ENCODE results near the gene GLIS1. TPM values are rescaled to one million over a fixed set of nuclear protein-coding genes. Genes with fewer than 3 reads are reported as not detected.
"Not testable (repeated sequence)": the region's sequence is repeated elsewhere in the genome, so short reads cannot be mapped to it uniquely, and the experiment has no call there.

Gene GLIS1
- total RNA-seq, 1 experiment from 2014 or later: 3.0 TPM

DNA sequence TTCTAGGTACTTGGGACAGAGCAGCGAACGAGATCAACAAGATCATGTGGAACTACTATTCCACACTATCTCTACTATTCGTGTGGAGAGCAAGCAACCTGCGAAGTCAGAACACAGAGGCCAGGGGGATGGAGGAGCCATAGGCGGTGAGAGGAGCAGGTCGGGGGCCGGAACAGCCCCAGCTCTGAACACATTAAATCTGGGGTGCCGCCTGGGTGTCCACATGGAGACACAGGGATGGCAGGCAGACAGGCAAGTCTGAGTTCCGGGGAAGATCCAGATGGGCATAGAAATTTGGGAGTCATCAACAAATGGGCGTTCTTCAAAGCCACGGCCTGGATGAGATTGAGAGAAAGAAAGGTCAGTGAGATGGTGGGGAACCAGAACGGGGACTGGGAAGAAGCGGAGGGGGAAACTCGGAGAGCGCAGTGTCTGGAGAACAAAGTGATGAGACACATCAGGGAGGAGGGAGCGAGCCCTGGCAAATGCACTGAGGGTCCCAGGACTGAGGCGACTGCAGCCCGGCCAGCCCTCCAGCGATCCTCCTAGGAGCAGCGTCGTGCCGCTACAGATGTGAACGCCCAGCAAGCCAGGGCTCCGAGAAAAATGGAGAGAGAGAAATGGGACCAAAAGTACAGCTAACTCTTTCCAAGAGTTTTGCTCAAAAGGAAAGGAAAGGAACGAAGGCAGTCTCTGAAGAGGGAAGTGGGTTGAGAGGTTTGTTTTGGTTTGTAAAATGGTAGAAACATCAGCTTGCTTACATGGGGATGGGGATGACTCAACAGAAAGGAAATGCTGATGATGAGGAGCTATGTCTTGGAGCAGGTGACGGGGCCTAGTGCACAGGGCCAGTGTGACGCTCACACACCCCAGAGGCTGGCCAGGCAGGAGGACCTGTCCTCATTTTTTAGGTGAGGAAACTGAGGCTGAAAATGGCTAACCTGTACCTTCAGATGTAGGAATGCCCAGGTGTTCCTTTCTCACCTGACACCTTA, 84.5 kb downstream of the GLIS1 start:
- DNase-seq (ENCODE audit: low read depth): peak; percentile 84

DNA sequence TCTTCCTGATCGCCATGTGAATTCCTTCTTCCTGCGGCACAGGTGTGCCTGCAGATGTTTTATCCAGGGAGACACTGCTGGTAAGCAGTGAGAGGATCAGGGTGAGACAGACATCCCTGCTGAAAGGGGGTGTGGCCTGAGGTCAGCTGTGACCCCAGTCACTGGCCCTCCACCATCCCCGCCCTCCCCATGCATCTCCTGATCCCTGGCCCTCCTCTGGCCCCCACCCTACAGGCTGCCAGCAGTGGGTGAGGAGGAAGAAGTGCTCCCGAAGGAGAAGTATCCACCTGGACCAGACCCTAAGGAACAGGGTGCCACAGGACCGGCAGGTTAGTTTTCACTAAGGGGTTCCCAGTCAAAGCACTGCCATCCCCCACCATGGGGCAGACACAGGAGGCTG, 85.3 kb downstream of the GLIS1 start:
- DNase-seq (ENCODE audit: low read depth): no peak

DNA sequence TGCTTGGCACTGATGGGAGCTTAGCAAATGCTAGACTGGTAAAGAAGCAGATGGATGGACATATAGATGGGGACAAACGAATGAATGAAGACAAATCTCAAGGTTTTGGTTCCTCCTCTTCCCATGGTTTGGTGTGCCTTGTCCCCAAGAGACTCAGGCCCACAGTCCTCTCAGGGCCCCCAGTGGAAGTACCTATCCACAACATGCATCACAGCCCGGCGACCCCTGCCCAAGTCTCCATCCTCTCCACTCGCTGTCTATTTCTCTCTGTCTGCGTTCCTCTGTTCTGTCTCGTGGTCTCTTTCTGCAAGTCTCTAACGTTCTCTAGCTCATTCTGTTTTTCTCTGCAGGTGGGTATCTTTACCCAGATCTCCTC, 85.8 kb downstream of the GLIS1 start:
- DNase-seq (ENCODE audit: low read depth): no peak

DNA sequence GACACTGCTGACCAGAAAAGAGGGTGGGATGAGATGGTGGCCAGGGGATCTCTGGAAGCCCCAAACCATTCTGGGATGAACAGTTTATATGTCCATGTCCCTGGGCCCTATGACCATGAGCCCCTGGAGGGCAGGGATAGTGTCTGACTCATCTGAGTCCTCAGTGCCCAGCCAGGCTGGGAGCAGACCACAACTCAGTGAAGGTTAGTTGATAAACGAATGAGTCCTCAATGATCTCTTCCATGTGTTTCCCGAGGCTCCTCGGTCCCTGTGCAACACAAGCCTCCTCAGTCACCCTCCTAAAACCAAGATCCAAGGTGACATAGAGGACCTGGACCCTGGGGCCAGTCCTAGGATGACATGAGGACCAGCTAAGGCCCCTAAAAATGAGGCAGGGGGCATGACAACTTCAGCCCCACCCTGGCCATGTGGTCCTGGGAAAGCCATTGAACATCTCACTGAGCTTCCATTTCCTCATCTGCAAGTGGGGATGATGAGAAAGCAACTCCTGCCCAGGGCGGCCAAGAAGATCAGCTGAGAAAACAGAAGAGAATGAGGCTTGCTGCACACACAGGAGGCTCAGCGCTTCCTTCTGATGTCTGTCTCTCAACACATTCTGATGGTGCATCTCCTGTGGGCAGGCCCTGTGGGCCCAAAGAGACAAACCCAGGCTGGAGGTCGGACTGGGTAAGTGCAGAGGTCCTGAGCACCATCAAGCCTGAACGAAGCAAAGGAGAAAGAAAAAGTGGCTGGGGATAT, 86.3 kb downstream of the GLIS1 start:
- DNase-seq (ENCODE audit: low read depth): no peak

- DNase-seq (ENCODE audit: low read depth): no peak
Observed at GRCh38 chr1:53651356-53651755, 87.6 kb downstream of the GLIS1 start.

GRCh38 chr1:53648516-53648915, 90.4 kb downstream of the GLIS1 start:
- DNase-seq (ENCODE audit: low read depth): no peak

DNA sequence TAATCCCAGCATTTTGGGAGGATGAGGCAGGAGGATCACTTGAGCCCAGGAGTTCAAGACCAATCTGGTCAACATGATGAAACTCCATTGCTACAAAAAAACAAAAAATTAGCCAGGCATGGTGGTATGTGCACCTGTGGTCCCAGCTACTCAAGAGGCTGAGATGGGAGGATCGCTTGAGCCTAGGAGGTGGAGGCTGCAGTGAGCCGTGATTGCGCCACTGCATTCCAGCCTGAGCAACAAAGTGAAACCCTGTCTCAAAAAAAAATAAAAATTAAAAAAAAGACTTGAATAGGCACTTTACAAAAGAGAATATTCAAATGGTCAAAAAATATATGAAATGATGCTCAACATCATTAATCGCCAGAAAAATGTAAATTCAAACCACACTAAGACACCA, 91.0 kb downstream of the GLIS1 start:
- DNase-seq (ENCODE audit: low read depth): not testable (repeated sequence)

DNA sequence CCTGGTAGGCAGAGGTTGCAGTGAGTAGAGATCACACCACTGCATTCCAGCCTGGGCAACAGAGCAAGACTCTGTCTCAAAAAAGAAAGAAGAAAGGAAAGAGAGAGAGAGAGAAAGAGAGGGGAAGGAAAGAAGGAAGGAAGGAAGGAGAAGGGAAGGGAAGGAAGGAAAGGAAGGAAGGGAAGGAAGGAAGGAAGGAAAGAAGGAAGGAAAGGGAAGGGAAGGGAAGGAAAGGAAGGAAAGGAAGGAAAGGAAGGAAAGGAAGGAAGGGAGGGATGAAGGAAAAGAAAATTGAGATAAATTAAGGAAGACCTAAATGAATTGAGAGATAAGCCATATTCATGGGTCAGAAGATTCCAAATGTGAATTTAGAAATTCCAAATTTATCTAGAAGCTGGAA, 92.2 kb downstream of the GLIS1 start:
- DNase-seq (ENCODE audit: low read depth): no peak

GRCh38 chr1:53645690-53646078, 93.3 kb downstream of the GLIS1 start:
- no peak for DNase-seq (ENCODE audit: low read depth)

GRCh38 chr1:53644909-53645689, 93.9 kb downstream of the GLIS1 start:
- no peak for DNase-seq (ENCODE audit: low read depth)

- no peak for DNase-seq (ENCODE audit: low read depth)
Observed at GRCh38 chr1:53644496-53644895, 94.5 kb downstream of the GLIS1 start.

GRCh38 chr1:53643881-53644390, 95.0 kb downstream of the GLIS1 start:
- DNase-seq (ENCODE audit: low read depth): no peak

DNA sequence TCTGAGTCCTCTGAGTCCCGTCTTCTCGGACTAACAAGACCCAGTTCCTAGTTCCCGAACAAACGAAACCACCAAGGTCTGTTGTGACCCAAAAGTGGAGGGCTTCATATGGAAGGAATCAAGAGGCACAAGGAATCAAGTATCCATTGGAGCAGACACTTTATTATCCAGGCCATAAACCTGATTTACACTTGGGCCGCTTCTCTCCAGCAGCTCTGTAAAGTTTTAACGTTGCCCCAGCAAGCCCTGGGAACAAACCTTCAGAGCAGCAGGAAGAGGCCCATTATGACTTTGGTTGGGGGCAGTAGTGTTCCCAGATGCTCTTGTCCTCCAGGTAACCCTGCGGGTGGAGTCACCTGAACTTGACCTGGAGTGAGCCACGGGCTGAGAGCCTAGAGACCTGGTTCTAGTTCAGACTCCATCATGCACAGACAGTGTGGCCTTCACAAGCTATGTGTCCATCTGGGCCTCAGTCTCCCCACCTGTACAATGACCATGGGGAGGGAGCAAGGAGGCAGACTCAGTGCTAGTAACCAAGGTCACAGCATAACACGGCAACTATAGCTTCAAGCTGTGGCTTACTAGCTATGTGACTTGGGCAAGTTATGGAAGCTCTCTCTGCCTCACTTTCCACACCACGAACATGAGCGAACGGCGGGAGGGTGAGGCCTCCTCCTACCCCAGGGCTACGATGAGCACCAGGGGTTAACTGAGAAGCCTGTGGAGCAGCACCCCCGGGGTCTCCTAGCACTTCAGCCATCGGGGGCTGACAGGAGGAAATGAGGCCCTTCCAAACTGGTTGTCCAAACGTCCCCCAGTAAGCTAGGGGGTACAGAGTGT, 95.7 kb downstream of the GLIS1 start:
- no peak for DNase-seq (ENCODE audit: low read depth)

DNA sequence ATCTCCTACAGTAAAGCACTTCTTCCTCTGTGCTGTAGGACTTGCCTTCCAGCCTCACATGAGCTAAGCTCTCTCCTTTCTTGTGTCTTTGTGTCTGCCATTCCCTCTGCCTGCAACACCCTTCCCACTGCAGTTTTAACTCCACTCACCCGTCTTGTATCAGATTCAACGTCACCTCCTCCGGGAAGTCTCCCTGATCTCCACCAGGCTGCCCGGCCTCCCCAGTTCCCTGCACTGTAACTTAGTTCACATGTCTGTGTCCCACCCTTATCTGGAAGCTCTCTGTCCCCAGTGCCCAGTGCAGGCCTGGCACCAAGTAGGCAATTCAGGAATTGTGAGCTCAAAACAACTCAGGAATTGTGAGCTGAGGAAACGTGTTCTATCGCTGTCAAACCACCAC, 96.4 kb downstream of the GLIS1 start:
- no peak for DNase-seq (ENCODE audit: low read depth)

DNA sequence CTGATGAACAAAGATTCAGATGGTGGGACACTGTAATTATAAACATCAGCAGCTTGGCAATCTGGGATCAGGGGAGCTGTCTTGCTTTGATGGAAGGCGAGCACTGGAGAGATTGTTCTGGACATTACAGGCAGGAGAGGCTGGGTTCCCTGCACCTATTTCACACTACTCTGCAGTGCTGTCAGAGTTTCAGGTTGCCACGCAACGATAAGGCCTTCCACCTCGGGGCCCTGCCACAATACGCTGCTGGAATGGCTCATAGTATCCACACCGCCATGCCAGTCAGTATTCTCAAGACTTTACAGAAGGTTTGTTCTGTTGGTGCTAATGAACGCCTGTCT, 96.8 kb downstream of the GLIS1 start:
- DNase-seq (ENCODE audit: low read depth): no peak

GRCh38 chr1:53641481-53642214, 97.3 kb downstream of the GLIS1 start:
- DNase-seq (ENCODE audit: low read depth): no peak

- DNase-seq (ENCODE audit: low read depth): no peak
Observed at GRCh38 chr1:53640701-53641075, 98.3 kb downstream of the GLIS1 start.

- no peak for DNase-seq (ENCODE audit: low read depth)
Observed at GRCh38 chr1:53639996-53640700, 98.8 kb downstream of the GLIS1 start.

GRCh38 chr1:53639251-53639763, 99.7 kb downstream of the GLIS1 start:
- DNase-seq (ENCODE audit: low read depth): peak; percentile 91

Data from Daoy (cell line).